HEK293T (cell line): Measurements from ENCODE around the gene LRR1.

Experiments used
- ARNT ChIP-seq: fragments of 450-650 bp; IDR thresholded peaks from 2 replicates; pipeline ENCODE4 v1.6.1; 2017; ENCODE audit warnings: mild to moderate bottlenecking
- BHLHE40 ChIP-seq: fragments of 450-650 bp; IDR thresholded peaks from 2 replicates; pipeline ENCODE4 v1.6.1; 2016; ENCODE audit warnings: mild to moderate bottlenecking, moderate library complexity, borderline replicate concordance
- ELF4 ChIP-seq: fragments of 450-650 bp; IDR thresholded peaks from 2 replicates; pipeline ENCODE4 v1.6.1; 2017; ENCODE audit warnings: antibody characterized with exemption
- FOXA1 ChIP-seq: fragments of 450-650 bp; IDR thresholded peaks from 2 replicates; pipeline ENCODE4 v1.6.1; 2016; ENCODE audit warnings: mild to moderate bottlenecking
- FOXM1 ChIP-seq: fragments of 450-650 bp; IDR thresholded peaks from 2 replicates; pipeline ENCODE4 v1.6.1; 2017; ENCODE audit warnings: mild to moderate bottlenecking, borderline replicate concordance
- HDGF ChIP-seq: fragments of 450-650 bp; IDR thresholded peaks from 2 replicates; pipeline ENCODE4 v1.6.1; 2017; ENCODE audit warnings: antibody characterized with exemption, borderline replicate concordance
- NFRKB ChIP-seq: fragments of 450-650 bp; IDR thresholded peaks from 2 replicates; pipeline ENCODE4 v1.6.1; 2016; ENCODE audit warnings: mild to moderate bottlenecking, moderate library complexity
- SP1 ChIP-seq: fragments of 450-650 bp; IDR thresholded peaks from 2 replicates; pipeline ENCODE4 v1.6.1; 2017
- SUZ12 ChIP-seq: fragments of 450-650 bp; IDR thresholded peaks from 2 replicates; pipeline ENCODE4 v1.6.1; 2016; ENCODE audit warnings: mild to moderate bottlenecking
- ZNF384 ChIP-seq: fragments of 450-650 bp; IDR thresholded peaks from 2 replicates; pipeline ENCODE4 v1.6.1; 2016

DNA sequence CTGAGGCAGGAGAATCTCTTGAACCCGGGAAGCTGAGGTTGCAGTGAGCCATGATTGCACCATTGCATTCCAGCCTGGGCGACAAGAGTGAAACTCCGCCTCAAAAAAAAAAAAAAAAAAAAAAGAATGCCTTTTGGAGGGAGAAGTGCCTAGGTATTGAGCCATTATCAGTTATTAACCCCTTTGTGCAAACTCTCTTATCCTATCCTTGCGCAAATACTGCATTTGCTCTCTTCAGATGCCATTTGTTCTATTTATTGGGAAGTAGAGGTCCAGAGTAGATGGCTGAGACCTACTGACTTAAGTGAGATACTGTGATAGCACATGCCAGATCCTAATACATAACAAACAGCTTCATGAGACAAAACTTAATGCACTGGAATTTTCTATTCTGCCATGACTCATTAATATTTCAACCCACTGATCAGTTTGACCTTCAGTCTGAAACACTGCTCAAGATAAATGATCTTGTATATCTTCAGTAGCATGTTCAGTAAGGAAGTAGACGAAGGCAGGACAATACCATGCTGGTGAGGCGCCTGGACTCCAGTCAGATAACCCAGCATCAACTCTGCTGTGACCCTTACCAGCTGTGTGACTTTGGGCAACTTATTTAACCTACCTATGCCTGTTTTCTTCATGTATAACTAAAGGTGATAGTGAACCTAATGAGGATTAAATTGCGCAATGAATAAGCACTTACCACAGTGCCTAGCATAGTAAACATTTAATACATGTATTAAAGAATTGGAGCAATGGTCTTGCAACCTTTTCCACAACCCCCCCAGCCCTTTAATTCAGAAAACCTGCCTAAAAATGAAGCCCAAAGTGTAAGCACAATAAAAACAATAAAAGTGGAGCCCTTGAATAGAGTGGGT lies 42.0 kb downstream of the LRR1 start:
- TF ChIP-seq BHLHE40 = no peak
- TF ChIP-seq SP1 = no peak
- no peak for TF ChIP-seq HDGF
- peak; percentile 55; the same call in 1 of the 2 replicates for TF ChIP-seq ZNF384
- TF ChIP-seq FOXA1 = no peak
- no peak for TF ChIP-seq FOXM1
- TF ChIP-seq ELF4 = no peak
- TF ChIP-seq SUZ12 = no peak
- TF ChIP-seq ARNT = no peak
- no peak for TF ChIP-seq NFRKB
